GM12891 (cell line): ENCODE measurements around the gene ANKRD28.
"Not testable (repeated sequence)": the region's sequence is repeated elsewhere in the genome, so short reads cannot be mapped to it uniquely, and the experiment has no call there.

ENCODE experiments used
- DNase-seq: peaks from one replicate; pipeline ENCODE4 v3.0.0; 2011; ENCODE audit warnings: low spot score; ENCODE audit not compliant: insufficient read length
- FAIRE-seq: peaks from 2 replicates; lab custom pipeline; 2011; peaks lifted over from hg19 to GRCh38; lab: Jason Lieb, UNC
- PAX5 ChIP-seq: IDR thresholded peaks from 2 replicates; pipeline ENCODE4 v1.6.1; 2011; ENCODE audit warnings: low read length, moderate library complexity, mild to moderate bottlenecking; ENCODE audit not compliant: insufficient read depth, severe bottlenecking
- POLR2A ChIP-seq: IDR thresholded peaks from 2 replicates; pipeline ENCODE4 v1.6.1; 2011; ENCODE audit warnings: low read depth, low read length, control low read depth
- POLR2AphosphoS5 ChIP-seq: IDR thresholded peaks from 2 replicates; pipeline ENCODE4 v1.6.1; 2011; ENCODE audit warnings: low read depth, low read length, control low read depth
- POU2F2 ChIP-seq: IDR thresholded peaks from 2 replicates; pipeline ENCODE4 v1.6.1; 2011; ENCODE audit warnings: low read depth, mild to moderate bottlenecking, control low read depth, low read length, moderate library complexity
- SPI1 ChIP-seq: IDR thresholded peaks from 2 replicates; pipeline ENCODE4 v1.6.1; 2011; ENCODE audit warnings: low read depth, low read length, control low read depth
- TAF1 ChIP-seq: IDR thresholded peaks from 2 replicates; pipeline ENCODE4 v1.6.1; 2011; ENCODE audit warnings: low read depth, low read length, control low read depth

The ANKRD28 gene

GRCh38 chr3:15779111-15779510 lies 18.7 kb downstream of the ANKRD28 start:
- TF ChIP-seq PAX5 = no peak
- DNase-seq (no peak), FAIRE-seq (no peak)

- DNase-seq (no peak), FAIRE-seq (no peak)
- TF ChIP-seq SPI1 (no peak), POLR2A (no peak)
Measured at GRCh38 chr3:15778332-15778858, 19.4 kb downstream of the ANKRD28 start.

GRCh38 chr3:15774931-15775560 lies 22.7 kb downstream of the ANKRD28 start:
- not testable (repeated sequence) for DNase-seq

DNA sequence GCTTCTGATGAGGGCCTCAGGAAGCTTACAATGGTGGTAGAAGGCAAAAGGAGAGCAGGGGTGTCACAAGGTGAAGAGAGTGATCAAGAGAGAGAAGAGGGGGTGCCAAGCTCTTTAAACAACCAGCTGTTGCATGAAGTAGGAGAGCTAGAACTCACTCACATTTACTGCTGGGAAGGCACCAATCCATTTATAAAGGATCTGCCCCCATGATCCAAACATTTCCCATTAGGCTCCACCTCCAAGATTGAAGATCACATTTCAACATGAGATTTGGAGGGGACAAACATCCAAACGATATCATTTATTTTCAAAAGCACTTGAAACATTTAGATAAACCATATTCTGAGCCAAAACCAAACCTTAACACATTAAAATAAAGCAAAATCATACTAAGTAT lies 26.3 kb downstream of the ANKRD28 start:
- FAIRE-seq (no peak), DNase-seq (no peak)

More at GRCh38 chr3:15774931-15775560, 22.7 kb downstream of the ANKRD28 start:
- FAIRE-seq = peak; percentile 26

GRCh38 chr3:15769256-15769915 lies 28.4 kb downstream of the ANKRD28 start:
- FAIRE-seq = peak; percentile 65
- no peak for DNase-seq
- TF ChIP-seq SPI1 (peak; percentile 97), POLR2AphosphoS5 (no peak), PAX5 (no peak)

More for the DNA sequence above, 26.3 kb downstream of the ANKRD28 start:
- no peak for TF ChIP-seq POLR2AphosphoS5
- no peak for TF ChIP-seq PAX5
- TF ChIP-seq POU2F2 = no peak
- TF ChIP-seq TAF1 = no peak
- TF ChIP-seq POLR2A = no peak
- TF ChIP-seq SPI1 = no peak

- DNase-seq (no peak), FAIRE-seq (peak; percentile 81)
- TF ChIP-seq TAF1 = no peak
Measured at GRCh38 chr3:15768421-15769255, 29.1 kb downstream of the ANKRD28 start.

- no peak for DNase-seq
- FAIRE-seq = no peak
Measured at GRCh38 chr3:15766406-15766805, 31.4 kb downstream of the ANKRD28 start.

GRCh38 chr3:15758295-15758694 lies 39.5 kb downstream of the ANKRD28 start:
- TF ChIP-seq POLR2AphosphoS5 = no peak
- no peak for TF ChIP-seq TAF1
- no peak for TF ChIP-seq POLR2A
- no peak for TF ChIP-seq PAX5
- no peak for TF ChIP-seq SPI1
- TF ChIP-seq POU2F2 = no peak
- FAIRE-seq = no peak
- no peak for DNase-seq

More at GRCh38 chr3:15766406-15766805, 31.4 kb downstream of the ANKRD28 start:
- no peak for TF ChIP-seq POLR2AphosphoS5
- TF ChIP-seq POLR2A = no peak
- TF ChIP-seq PAX5 = no peak
- no peak for TF ChIP-seq SPI1
- TF ChIP-seq TAF1 = no peak
- no peak for TF ChIP-seq POU2F2

- FAIRE-seq (no peak), DNase-seq (no peak)
- no peak for TF ChIP-seq POLR2AphosphoS5
Measured at GRCh38 chr3:15757824-15758223, 40.0 kb downstream of the ANKRD28 start.

DNA sequence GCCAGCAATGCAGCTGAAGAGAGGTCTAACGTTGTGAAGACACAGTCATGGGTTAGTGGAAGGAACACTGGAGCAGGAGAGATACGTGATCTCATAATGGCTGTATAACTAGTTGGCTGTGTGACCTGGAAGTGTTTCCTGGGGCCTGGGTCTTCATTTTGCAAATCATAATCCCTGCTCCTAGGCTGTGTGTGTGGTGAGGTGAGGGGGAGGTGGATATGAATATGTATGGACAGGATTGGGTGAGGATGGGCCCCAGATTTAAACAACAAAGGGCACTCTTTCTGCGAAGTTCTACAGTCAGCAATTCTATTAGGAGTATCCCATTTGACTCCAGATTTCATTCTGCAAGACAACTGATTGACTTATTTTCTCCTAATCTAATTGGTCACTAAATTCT lies 41.3 kb downstream of the ANKRD28 start:
- DNase-seq (no peak), FAIRE-seq (no peak)
- TF ChIP-seq SPI1 = no peak
- no peak for TF ChIP-seq POU2F2
- peak; percentile 43; the same call in 1 of the 2 replicates for TF ChIP-seq POLR2AphosphoS5
- TF ChIP-seq POLR2A = no peak
- no peak for TF ChIP-seq TAF1
- TF ChIP-seq PAX5 = no peak
